Mononuclear cell (primary cell): ENCODE results near the gene CSKMT. TPM values are rescaled to one million over a fixed set of nuclear protein-coding genes. Genes with fewer than 3 reads are reported as not detected.
A peak's percentile ranks its signal among the peaks of the same experiment; 100 is the strongest.
"Not testable (repeated sequence)": the region's sequence is repeated elsewhere in the genome, so short reads cannot be mapped to it uniquely, and the experiment has no call there.

Experiments used
- H3K27me3 ChIP-seq: 2 replicates; pipeline ENCODE4 v1.6.0; 2011; ENCODE audit warnings: low read length, control low read depth; ENCODE audit not compliant: insufficient read depth
- H3K4me1 ChIP-seq: 2 replicates; pipeline ENCODE4 v1.5.1; 2011; ENCODE audit warnings: mild to moderate bottlenecking, low read length, control low read depth; ENCODE audit not compliant: insufficient read depth
- H3K4me3 ChIP-seq: 2 replicates; pipeline ENCODE4 v1.5.1; 2011; ENCODE audit warnings: mild to moderate bottlenecking, low read length, moderate library complexity
- H3K9me3 ChIP-seq: 2 replicates; pipeline ENCODE4 v1.5.1; 2011; ENCODE audit warnings: low read depth, mild to moderate bottlenecking, control low read depth, low read length
- total RNA-seq: library from RNA; depleted of rRNA; stranded (reverse); fragments of >200 nt; gene quantifications from one replicate; pipeline ENCODE4 v1.2.3, GENCODE V29; 2012

The CSKMT gene
- total RNA-seq, 1 donor = 58.0 TPM

- no peaks in the 10 kb centered on the region for H3K27me3 ChIP-seq
- no peaks in the 10 kb centered on the region for H3K9me3 ChIP-seq
- peak within 1 kb of the TSS; percentile 94 for H3K4me3 ChIP-seq
- peaks cover 42% of the 10 kb centered on the region for H3K4me1 ChIP-seq
Measured at GRCh38 chr11:62671608-62672389, 6.7 kb downstream of the CSKMT start, which contains the start of the genes LBHD1 and UQCC3. TSS of gene LBHD1 (minus strand) at chr11:62672267. CDS start at chr11:62670031, 2,236 bp downstream. TSS of gene UQCC3 (plus strand) at chr11:62671673. CDS start at chr11:62671746, 73 bp downstream.

GRCh38 chr11:62673196-62673525 lies 8.0 kb downstream of the CSKMT start:
- Histone ChIP-seq H3K9me3 (no peaks in the 10 kb centered on the region), H3K27me3 (no peaks in the 10 kb centered on the region), H3K4me3 (no peak overlapping the region), H3K4me1 (peaks cover 42% of the 10 kb centered on the region)

GRCh38 chr11:62675415-62675814 lies 10.3 kb downstream of the CSKMT start:
- H3K9me3 ChIP-seq, H3K4me3 ChIP-seq, H3K27me3 ChIP-seq: not testable (repeated sequence)
- H3K4me1 ChIP-seq = peaks cover 51% of the 10 kb centered on the region

- Histone ChIP-seq H3K9me3 (no peaks in the 10 kb centered on the region), H3K4me3 (no peak overlapping the region), H3K4me1 (peaks cover 42% of the 10 kb centered on the region), H3K27me3 (no peaks in the 10 kb centered on the region)
Measured at GRCh38 chr11:62676698-62677097, 11.6 kb downstream of the CSKMT start.

GRCh38 chr11:62677156-62677555 lies 12.0 kb downstream of the CSKMT start:
- H3K27me3 ChIP-seq = no peaks in the 10 kb centered on the region
- no peak overlapping the region for H3K4me3 ChIP-seq
- peaks cover 42% of the 10 kb centered on the region for H3K4me1 ChIP-seq
- no peaks in the 10 kb centered on the region for H3K9me3 ChIP-seq

- no peak overlapping the region for H3K4me3 ChIP-seq
Measured at GRCh38 chr11:62677714-62678113, 12.6 kb downstream of the CSKMT start.

GRCh38 chr11:62678433-62678769 lies 13.3 kb downstream of the CSKMT start:
- H3K27me3 ChIP-seq = no peaks in the 10 kb centered on the region
- H3K9me3 ChIP-seq = no peaks in the 10 kb centered on the region
- peak overlapping the region; percentile 99 for H3K4me3 ChIP-seq
- peaks cover 29% of the 10 kb centered on the region for H3K4me1 ChIP-seq

More at GRCh38 chr11:62677714-62678113, 12.6 kb downstream of the CSKMT start:
- no peaks in the 10 kb centered on the region for H3K27me3 ChIP-seq
- no peaks in the 10 kb centered on the region for H3K9me3 ChIP-seq
- peaks cover 36% of the 10 kb centered on the region for H3K4me1 ChIP-seq

- peaks cover 27% of the 10 kb centered on the region for H3K4me1 ChIP-seq
- H3K9me3 ChIP-seq = no peaks in the 10 kb centered on the region
- H3K4me3 ChIP-seq = peak within 1 kb of the TSS; percentile 99
- H3K27me3 ChIP-seq = no peaks in the 10 kb centered on the region
Measured at GRCh38 chr11:62678770-62679696, 13.9 kb downstream of the CSKMT start, which contains the start of gene UBXN1. TSS of gene UBXN1 (minus strand) at chr11:62679073. CDS start at chr11:62678923, 150 bp downstream.

GRCh38 chr11:62680825-62681240 lies 15.7 kb downstream of the CSKMT start:
- no peak overlapping the region for H3K4me3 ChIP-seq
- peaks cover 27% of the 10 kb centered on the region for H3K4me1 ChIP-seq
- no peaks in the 10 kb centered on the region for H3K9me3 ChIP-seq
- no peaks in the 10 kb centered on the region for H3K27me3 ChIP-seq

- Histone ChIP-seq H3K27me3 (peaks cover 7% of the 10 kb centered on the region), H3K4me3 (no peak overlapping the region), H3K4me1 (peaks cover 16% of the 10 kb centered on the region), H3K9me3 (no peaks in the 10 kb centered on the region)
Measured at GRCh38 chr11:62682518-62682917, 17.4 kb downstream of the CSKMT start.

- Histone ChIP-seq H3K4me1 (no peaks in the 10 kb centered on the region), H3K9me3 (no peaks in the 10 kb centered on the region), H3K4me3 (no peak overlapping the region), H3K27me3 (peaks cover 16% of the 10 kb centered on the region)
Measured at GRCh38 chr11:62687508-62688396, 22.6 kb downstream of the CSKMT start.

GRCh38 chr11:62688491-62688890 lies 23.4 kb downstream of the CSKMT start:
- no peaks in the 10 kb centered on the region for H3K9me3 ChIP-seq

GRCh38 chr11:62689421-62690183 lies 24.5 kb downstream of the CSKMT start, which contains the start of gene LRRN4CL:
TSS of gene LRRN4CL (minus strand) at chr11:62689530. CDS start at chr11:62688508, 1,022 bp downstream.
- H3K27me3 ChIP-seq = peaks cover 16% of the 10 kb centered on the region
- H3K4me1 ChIP-seq = no peaks in the 10 kb centered on the region
- H3K9me3 ChIP-seq = no peaks in the 10 kb centered on the region
- H3K4me3 ChIP-seq = no peak within 1 kb of the TSS

More at GRCh38 chr11:62688491-62688890, 23.4 kb downstream of the CSKMT start:
- peaks cover 16% of the 10 kb centered on the region for H3K27me3 ChIP-seq
- H3K4me3 ChIP-seq = no peak overlapping the region
- no peaks in the 10 kb centered on the region for H3K4me1 ChIP-seq

GRCh38 chr11:62693624-62694023 lies 28.5 kb downstream of the CSKMT start:
- H3K9me3 ChIP-seq, H3K27me3 ChIP-seq, H3K4me3 ChIP-seq, H3K4me1 ChIP-seq: not testable (repeated sequence)
